Activated CD8-positive, alpha-beta memory T cell treated with anti-CD3 and anti-CD28 coated beads, Interleukin-2, amount 50 U/mL, for 24 hours (primary cell): Measurements from ENCODE around the gene PTPRM.

ENCODE experiments used
- DNase-seq: peaks from one replicate; pipeline ENCODE4 v3.0.0-alpha.2; 2020; ENCODE audit errors: extremely low read depth

PTPRM gene

GRCh38 chr18:8107426-8107825, 540.3 kb downstream of the PTPRM start:
- no peak for DNase-seq

- no peak for DNase-seq
These were observed 547.4 kb downstream of the PTPRM start for GRCh38 chr18:8114480-8114879.

- no peak for DNase-seq
These were observed 549.4 kb downstream of the PTPRM start for GRCh38 chr18:8116341-8117005.

GRCh38 chr18:8117006-8117371, 549.9 kb downstream of the PTPRM start:
- no peak for DNase-seq

- DNase-seq: no peak
These were observed 554.0 kb downstream of the PTPRM start for GRCh38 chr18:8121101-8121500.

- DNase-seq: no peak
These were observed 554.9 kb downstream of the PTPRM start for GRCh38 chr18:8121942-8122480.

- DNase-seq: no peak
These were observed 557.4 kb downstream of the PTPRM start for GRCh38 chr18:8124232-8125146.

GRCh38 chr18:8130096-8130495, 563.0 kb downstream of the PTPRM start:
- no peak for DNase-seq

GRCh38 chr18:8133032-8133431, 565.9 kb downstream of the PTPRM start:
- no peak for DNase-seq

GRCh38 chr18:8133888-8134287, 566.8 kb downstream of the PTPRM start:
- DNase-seq: no peak

GRCh38 chr18:8139127-8139527, 572.0 kb downstream of the PTPRM start:
- no peak for DNase-seq

- no peak for DNase-seq
These were observed 572.8 kb downstream of the PTPRM start for GRCh38 chr18:8139891-8140406.

- DNase-seq: no peak
These were observed 573.9 kb downstream of the PTPRM start for GRCh38 chr18:8140841-8141501.

- no peak for DNase-seq
These were observed 575.1 kb downstream of the PTPRM start for GRCh38 chr18:8142131-8142711.

- DNase-seq: no peak
These were observed 575.8 kb downstream of the PTPRM start for GRCh38 chr18:8142932-8143331.

- DNase-seq: no peak
These were observed 584.1 kb downstream of the PTPRM start for GRCh38 chr18:8151181-8151580.

GRCh38 chr18:8153887-8154583, 586.9 kb downstream of the PTPRM start:
- DNase-seq: no peak

- DNase-seq: no peak
These were observed 595.7 kb downstream of the PTPRM start for GRCh38 chr18:8162802-8163201.

- no peak for DNase-seq
These were observed 596.3 kb downstream of the PTPRM start for GRCh38 chr18:8163286-8163959.

- DNase-seq: no peak
These were observed 598.0 kb downstream of the PTPRM start for GRCh38 chr18:8165095-8165494.

- DNase-seq: no peak
These were observed 599.9 kb downstream of the PTPRM start for GRCh38 chr18:8167026-8167425.
